Measurements from ENCODE around the gene CRACR2B. TPM values are rescaled to one million over a fixed set of nuclear protein-coding genes. Genes with fewer than 3 reads are reported as not detected.

CRACR2B gene
- total and polyA plus RNA-seq, 10 donors, result 6.1 to 34.1 (median 14.5) TPM

GRCh38 chr11:792873-793272 lies 34.8 kb upstream of the CRACR2B start:
- H3K4me3 ChIP-seq, result no peak overlapping the region
- no peaks in the 10 kb centered on the region for H3K9me3 ChIP-seq
- TF ChIP-seq POLR2A (IDR thresholded peaks at IDR 0.05) (no peak), POLR2AphosphoS5 (IDR thresholded peaks at IDR 0.05) (no peak), CTCF (IDR thresholded peaks at IDR 0.05 in 8 of 11, conservative IDR thresholded peaks at IDR 0.05 in 3 of 11) (no peak)
- WGBS, 5 donors, result 90 to 97% (median 96%) methylated on average over 8 to 13 of the region's 13 CpGs
- H3K27me3 ChIP-seq (replicated peaks in 1 of 7), result peaks cover 0 to 32% (median 26%) of the 10 kb centered on the region in 7 donors
- H3K36me3 ChIP-seq, result peaks cover 0 to 42% (median 25%) of the 10 kb centered on the region in 6 donors
- peak; percentile 70 for DNase-seq
- H3K27ac ChIP-seq, result no peak overlapping the region
- intact Hi-C loops (cut with DNase I; ENCODE audit: low total_unique reads), result no loop called here
- H3K4me1 ChIP-seq, result peaks cover 15 to 63% (median 46%) of the 10 kb centered on the region in 6 donors

GRCh38 chr11:793556-793955 lies 34.2 kb upstream of the CRACR2B start:
- DNase-seq, result no peak
- intact Hi-C loops (cut with DNase I; ENCODE audit: low total_unique reads), result no loop called here
- Histone ChIP-seq H3K27ac (no peak overlapping the region), H3K4me3 (no peak overlapping the region), H3K9me3 (no peaks in the 10 kb centered on the region), H3K4me1 (peaks cover 15 to 60% (median 46%) of the 10 kb centered on the region in 6 donors), H3K27me3 (replicated peaks in 1 of 7) (peaks cover 0 to 25% (median 20%) of the 10 kb centered on the region in 7 donors), H3K36me3 (peaks cover 0 to 42% (median 25%) of the 10 kb centered on the region in 6 donors)
- 85 to 96% (median 91%) methylated on average over 5 to 7 of the region's 7 CpGs for WGBS, 5 donors
- TF ChIP-seq CTCF (IDR thresholded peaks at IDR 0.05 in 8 of 11, conservative IDR thresholded peaks at IDR 0.05 in 3 of 11) (no peak), POLR2AphosphoS5 (IDR thresholded peaks at IDR 0.05) (no peak), POLR2A (IDR thresholded peaks at IDR 0.05) (no peak)

GRCh38 chr11:794013-794765 lies 33.5 kb upstream of the CRACR2B start:
- no peak for DNase-seq
- peaks cover 0 to 19% (median 14%) of the 10 kb centered on the region in 7 donors for H3K27me3 ChIP-seq (replicated peaks in 1 of 7)
- intact Hi-C loops (cut with DNase I; ENCODE audit: low total_unique reads), result no loop called here
- TF ChIP-seq CTCF (IDR thresholded peaks at IDR 0.05 in 8 of 11, conservative IDR thresholded peaks at IDR 0.05 in 3 of 11), result no peak
- peak in 1 of 3 donors; percentile 8 for TF ChIP-seq POLR2AphosphoS5 (IDR thresholded peaks at IDR 0.05)
- no peak overlapping the region for H3K4me3 ChIP-seq
- peaks cover 15 to 60% (median 49%) of the 10 kb centered on the region in 6 donors for H3K4me1 ChIP-seq
- H3K36me3 ChIP-seq, result peaks cover 0 to 45% (median 25%) of the 10 kb centered on the region in 6 donors
- WGBS, 5 donors, result 89 to 95% (median 91%) methylated on average over 22 to 31 of the region's 31 CpGs
- H3K27ac ChIP-seq, result no peak overlapping the region
- no peaks in the 10 kb centered on the region for H3K9me3 ChIP-seq

All from spleen (tissue), 11 donors.